Brain microvascular endothelial cell (primary cell): ENCODE measurements around the gene MUC20.
"Not testable (repeated sequence)": the region's sequence is repeated elsewhere in the genome, so short reads cannot be mapped to it uniquely, and the experiment has no call there.

Source experiments
- DNase-seq: peaks from one replicate; pipeline ENCODE4 v3.0.0-alpha.2; 2020
- H3K27ac ChIP-seq: fragments of 250-450 bp; sonication (Bioruptor Pico); 2 replicates; pipeline ENCODE4 v1.5.1; 2020; ENCODE audit warnings: mild to moderate bottlenecking, moderate library complexity
- H3K27me3 ChIP-seq: fragments of 250-450 bp; sonication (Bioruptor Pico); replicated peaks from 2 replicates; pipeline ENCODE4 v1.5.1; 2020; ENCODE audit warnings: mild to moderate bottlenecking
- H3K36me3 ChIP-seq: fragments of 250-450 bp; sonication (Bioruptor Pico); replicated peaks from 2 replicates; pipeline ENCODE4 v1.5.1; 2020; ENCODE audit warnings: mild to moderate bottlenecking
- H3K4me3 ChIP-seq: 2 replicates; pipeline ENCODE4 v1.5.1; 2011; ENCODE audit warnings: low read depth, mild to moderate bottlenecking, control low read depth, low read length, moderate library complexity
- in situ Hi-C: cut with HindIII; loops from 2 replicates; pipeline ENCODE4 v1.10.0; 2017; ENCODE audit warnings: low sequenced_read_pairs, low pct_ligation_motif_present
- TF ChIP-seq, protein P1 (sequence below): IDR thresholded peaks from 2 replicates; pipeline ENCODE4 v1.5.1; 2011; ENCODE audit warnings: low read depth, mild to moderate bottlenecking, moderate library complexity, low read length, control low read depth, inconsistent platforms; ENCODE audit errors: missing control alignments

MUC20 gene

GRCh38 chr3:195768831-195769303, 48.1 kb downstream of the MUC20 start:
- no peak for DNase-seq
- in situ Hi-C loops, result no loop called here
- no peak overlapping the region for H3K27ac ChIP-seq
- no peak overlapping the region for H3K4me3 ChIP-seq
- H3K27me3 ChIP-seq, result no peaks in the 10 kb centered on the region
- TF ChIP-seq, protein P1, sequence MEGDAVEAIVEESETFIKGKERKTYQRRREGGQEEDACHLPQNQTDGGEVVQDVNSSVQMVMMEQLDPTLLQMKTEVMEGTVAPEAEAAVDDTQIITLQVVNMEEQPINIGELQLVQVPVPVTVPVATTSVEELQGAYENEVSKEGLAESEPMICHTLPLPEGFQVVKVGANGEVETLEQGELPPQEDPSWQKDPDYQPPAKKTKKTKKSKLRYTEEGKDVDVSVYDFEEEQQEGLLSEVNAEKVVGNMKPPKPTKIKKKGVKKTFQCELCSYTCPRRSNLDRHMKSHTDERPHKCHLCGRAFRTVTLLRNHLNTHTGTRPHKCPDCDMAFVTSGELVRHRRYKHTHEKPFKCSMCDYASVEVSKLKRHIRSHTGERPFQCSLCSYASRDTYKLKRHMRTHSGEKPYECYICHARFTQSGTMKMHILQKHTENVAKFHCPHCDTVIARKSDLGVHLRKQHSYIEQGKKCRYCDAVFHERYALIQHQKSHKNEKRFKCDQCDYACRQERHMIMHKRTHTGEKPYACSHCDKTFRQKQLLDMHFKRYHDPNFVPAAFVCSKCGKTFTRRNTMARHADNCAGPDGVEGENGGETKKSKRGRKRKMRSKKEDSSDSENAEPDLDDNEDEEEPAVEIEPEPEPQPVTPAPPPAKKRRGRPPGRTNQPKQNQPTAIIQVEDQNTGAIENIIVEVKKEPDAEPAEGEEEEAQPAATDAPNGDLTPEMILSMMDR, result no peak
- H3K36me3 ChIP-seq, result no peaks in the 10 kb centered on the region

GRCh38 chr3:195769551-195769950, 48.8 kb downstream of the MUC20 start:
- Histone ChIP-seq H3K27me3 (no peaks in the 10 kb centered on the region), H3K27ac (no peak overlapping the region), H3K36me3 (no peaks in the 10 kb centered on the region), H3K4me3 (no peak overlapping the region)
- in situ Hi-C loops, result no loop called here
- TF ChIP-seq, protein P1, result no peak
- no peak for DNase-seq

GRCh38 chr3:195770081-195770840, 49.5 kb downstream of the MUC20 start:
- Histone ChIP-seq H3K27me3 (no peaks in the 10 kb centered on the region), H3K4me3 (no peak overlapping the region), H3K27ac (no peak overlapping the region), H3K36me3 (no peaks in the 10 kb centered on the region)
- in situ Hi-C loops, result no loop called here
- TF ChIP-seq, protein P1, result no peak
- DNase-seq, result no peak

- H3K27me3 ChIP-seq, DNase-seq, H3K36me3 ChIP-seq, in situ Hi-C loops, H3K4me3 ChIP-seq, H3K27ac ChIP-seq: not testable (repeated sequence)
Measured at GRCh38 chr3:195770841-195771645, 50.3 kb downstream of the MUC20 start.

DNA sequence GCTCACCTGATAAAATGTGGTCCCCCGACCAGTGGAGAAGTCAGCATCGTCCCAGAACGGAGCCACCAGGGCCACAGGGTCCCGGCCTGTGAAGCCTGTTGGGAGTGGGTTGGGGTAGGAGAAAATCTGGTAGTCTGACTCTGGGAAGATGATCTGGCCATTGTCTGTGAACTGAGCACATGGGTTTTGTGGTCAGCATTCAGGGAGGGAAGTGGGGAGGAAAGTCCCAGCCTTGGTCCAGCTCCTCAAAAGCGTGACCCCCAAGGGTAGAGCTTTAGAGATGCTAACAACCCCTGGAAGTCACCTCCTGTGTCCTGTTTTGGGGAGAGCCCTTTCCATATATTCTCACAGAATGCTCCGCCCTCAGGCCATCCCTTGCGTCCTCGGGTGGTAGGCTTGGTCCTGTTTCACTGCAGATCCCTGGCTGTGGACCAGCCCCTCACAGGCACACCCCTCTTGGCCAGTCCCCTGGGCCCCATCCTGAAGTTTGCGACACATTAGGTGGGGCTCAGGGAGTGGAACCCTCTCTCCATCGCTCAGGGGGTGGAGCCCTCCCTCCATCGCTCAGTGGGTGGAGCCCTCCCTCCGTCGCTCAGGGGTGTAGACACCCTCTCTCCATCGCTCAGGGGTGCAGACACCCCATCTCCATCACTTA, 51.0 kb downstream of the MUC20 start:
- in situ Hi-C loops, result no loop called here
- no peak for DNase-seq
- TF ChIP-seq, protein P1, result no peak
- no peak overlapping the region for H3K4me3 ChIP-seq
- H3K36me3 ChIP-seq, result no peaks in the 10 kb centered on the region
- no peak overlapping the region for H3K27ac ChIP-seq
- H3K27me3 ChIP-seq, result no peaks in the 10 kb centered on the region

- H3K27ac ChIP-seq, result no peak overlapping the region
- no peaks in the 10 kb centered on the region for H3K36me3 ChIP-seq
- TF ChIP-seq, protein P1, result no peak
- in situ Hi-C loops, result no loop called here
- DNase-seq, result no peak
- no peaks in the 10 kb centered on the region for H3K27me3 ChIP-seq
- no peak overlapping the region for H3K4me3 ChIP-seq
Measured at GRCh38 chr3:195773956-195774537, 53.3 kb downstream of the MUC20 start.
